COR-L47 (cell line): ENCODE measurements around the gene RIOK3.
"Not testable (repeated sequence)": the region's sequence is repeated elsewhere in the genome, so short reads cannot be mapped to it uniquely, and the experiment has no call there.

Source experiments
- DNase-seq: peaks from one replicate; lab custom pipeline; 2025; lab: John Stamatoyannopoulos, UW

RIOK3 gene

GRCh38 chr18:23451011-23451410, 2.1 kb upstream of the RIOK3 start:
- DNase-seq, result no peak

GRCh38 chr18:23451491-23451890, 1.6 kb upstream of the RIOK3 start:
- DNase-seq, result no peak

- no peak for DNase-seq
Observed at GRCh38 chr18:23452347-23452727, 750 bp upstream of the RIOK3 start.

GRCh38 chr18:23453680-23454058, 582 bp downstream of the RIOK3 start:
- no peak for DNase-seq

GRCh38 chr18:23456835-23457234, 3.7 kb downstream of the RIOK3 start:
- no peak for DNase-seq

DNA sequence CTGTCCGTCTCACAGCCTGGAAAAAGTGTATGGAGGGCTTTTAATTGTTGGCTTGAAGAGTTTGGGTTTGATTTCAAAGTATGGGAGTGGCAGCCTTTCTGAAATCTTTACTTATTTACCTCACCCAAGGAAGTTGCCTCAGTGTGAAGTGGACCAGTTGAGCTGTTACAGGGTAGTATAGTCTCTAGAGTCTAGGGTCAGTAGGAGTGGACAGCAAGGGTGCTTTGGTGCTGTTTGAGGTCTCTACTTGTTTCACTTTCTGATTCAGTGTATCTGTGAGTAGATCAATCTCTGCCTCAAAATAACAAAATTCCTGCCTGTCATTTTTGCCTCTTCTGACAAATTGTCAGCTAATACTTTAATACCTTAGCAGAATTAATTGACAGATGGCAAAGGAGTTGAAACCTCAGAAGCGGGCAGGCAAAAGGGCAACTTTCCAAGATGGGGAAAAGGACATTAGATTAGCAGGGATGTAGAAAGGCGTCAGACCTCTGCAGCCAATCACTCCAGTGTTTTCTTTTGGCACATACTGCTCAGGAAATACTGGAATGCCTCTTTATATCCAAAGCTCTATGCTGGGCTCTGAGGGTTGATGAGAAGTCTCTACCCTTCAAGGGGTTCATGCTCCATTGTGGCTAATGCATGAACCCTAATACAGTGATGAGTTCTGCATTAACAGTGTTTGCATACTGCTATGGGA, 5.9 kb downstream of the RIOK3 start:
- no peak for DNase-seq

DNA sequence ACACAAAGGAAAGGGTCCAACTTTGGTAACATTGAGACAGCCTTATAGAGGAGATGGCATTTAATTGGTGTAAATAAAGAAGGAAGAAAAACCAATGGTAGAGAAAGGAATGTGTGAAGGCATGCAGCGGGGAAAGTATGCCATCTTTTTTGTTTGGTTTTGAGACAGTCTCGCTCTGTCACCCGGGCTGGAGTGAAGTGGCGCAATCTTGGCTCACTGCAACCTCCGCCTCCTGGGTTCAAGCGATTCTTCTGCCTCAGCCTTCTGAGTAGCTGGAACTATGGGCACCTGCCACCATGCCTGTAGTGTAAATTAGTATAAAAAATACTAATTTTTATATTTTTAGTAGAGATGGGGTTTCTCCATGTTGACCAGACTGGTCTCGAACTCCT, 6.4 kb downstream of the RIOK3 start:
- no peak for DNase-seq

- DNase-seq, result no peak
Observed at GRCh38 chr18:23460285-23461273, 7.5 kb downstream of the RIOK3 start.

DNA sequence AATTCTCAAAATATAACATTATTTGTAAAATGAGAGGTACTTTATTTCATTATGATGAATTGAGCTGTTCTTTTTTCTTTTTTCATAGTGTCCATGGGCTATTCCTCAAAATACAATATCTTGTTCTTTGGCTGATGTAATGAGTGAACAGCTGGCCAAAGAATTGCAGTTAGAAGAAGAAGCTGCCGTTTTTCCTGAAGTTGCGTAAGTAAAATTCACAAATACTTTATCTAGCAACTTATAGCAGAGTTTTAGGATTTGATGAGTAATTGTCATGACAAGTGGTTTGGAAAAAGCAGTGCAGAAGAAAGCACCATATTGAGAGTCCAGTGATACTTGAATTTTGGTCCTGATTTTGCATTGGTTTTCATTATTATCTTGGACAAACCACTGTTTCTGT, 9.8 kb downstream of the RIOK3 start:
- no peak for DNase-seq

DNA sequence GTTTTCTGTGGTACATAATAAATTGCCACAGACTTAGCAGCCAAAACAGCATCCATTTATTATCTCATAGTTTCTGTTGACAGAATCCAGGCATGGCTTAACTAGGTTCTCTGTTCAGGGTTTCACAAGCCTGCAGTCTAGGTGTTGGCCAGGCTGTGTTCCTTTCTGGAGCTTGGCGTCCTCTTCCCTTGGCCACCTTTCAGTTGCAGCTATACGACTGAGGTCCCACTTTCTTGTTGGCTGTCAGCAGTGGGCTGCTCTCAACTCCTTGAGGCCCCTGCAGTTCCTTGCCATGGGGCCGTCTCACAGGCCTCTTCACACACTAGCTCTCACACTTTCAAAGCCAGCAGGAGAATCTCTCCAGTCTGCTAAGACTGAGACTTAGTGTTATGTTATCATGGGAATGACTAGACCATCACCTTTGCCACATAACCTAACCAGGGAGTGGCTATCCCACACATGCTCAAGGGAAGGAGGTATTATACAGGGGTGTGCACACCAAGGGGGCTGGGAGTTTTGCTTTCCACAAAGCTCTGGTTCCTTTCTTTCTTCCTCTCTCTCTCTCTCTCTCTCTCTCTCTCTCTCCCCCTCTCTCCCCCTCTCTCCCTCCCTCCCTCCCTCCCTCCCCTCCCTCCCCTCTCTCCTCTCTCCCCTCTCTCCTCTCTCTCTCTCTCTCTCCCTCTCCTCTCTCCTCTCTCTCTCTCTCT, 15.8 kb downstream of the RIOK3 start:
- no peak for DNase-seq

- DNase-seq, result no peak
Observed at GRCh38 chr18:23470620-23471387, 17.7 kb downstream of the RIOK3 start.

DNA sequence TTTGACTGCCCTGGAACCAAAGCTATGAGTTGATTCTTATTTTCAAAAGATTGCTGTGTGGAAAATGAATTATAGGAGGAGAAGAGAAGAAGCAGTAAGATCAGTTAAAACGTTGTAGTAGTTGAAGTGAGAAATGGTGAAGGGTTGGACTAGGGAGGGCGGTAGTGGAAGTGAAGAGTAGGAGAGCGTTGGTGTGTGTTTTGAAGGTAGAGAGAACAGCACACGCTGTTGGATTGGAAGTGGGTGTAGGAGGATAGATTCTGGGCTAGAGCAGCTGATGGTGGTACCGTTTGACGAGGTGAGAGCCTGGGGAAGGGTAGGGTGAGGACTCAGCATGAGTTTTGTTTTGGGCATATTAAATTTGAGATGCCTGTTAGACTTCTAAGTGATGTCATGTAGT, 18.4 kb downstream of the RIOK3 start:
- no peak for DNase-seq

GRCh38 chr18:23479829-23480505, 26.9 kb downstream of the RIOK3 start:
- DNase-seq, result no peak

DNA sequence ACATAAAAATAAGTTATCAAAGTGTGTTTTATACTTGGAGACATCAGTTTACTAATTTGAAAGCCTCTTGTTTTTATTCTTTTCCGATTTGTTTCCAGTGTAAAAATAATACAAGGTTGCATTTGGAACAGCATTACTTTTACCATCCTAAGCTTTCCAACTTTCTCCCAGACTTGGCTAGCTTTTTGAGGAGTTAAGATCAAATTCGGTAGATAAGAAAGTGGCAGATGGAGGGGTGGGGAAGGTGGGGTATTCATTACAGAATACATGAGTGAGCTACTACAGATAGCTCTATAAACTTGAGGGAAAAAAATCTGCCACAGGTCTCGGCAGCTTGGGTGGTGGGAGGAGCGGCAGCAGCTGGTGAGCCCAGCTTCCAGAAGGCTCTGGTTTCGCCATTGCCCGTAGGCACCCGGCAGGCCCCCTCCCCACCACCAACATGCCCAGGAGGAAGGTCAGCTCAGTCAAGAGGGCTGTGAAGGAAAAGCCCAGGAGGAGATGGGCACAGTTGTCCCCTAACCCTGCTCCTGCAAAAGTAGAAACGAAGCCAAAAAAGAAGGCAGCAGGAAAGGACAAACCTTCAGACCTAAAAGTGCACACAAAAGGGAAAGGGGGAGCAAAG, 31.6 kb downstream of the RIOK3 start:
- DNase-seq, result no peak

GRCh38 chr18:23485386-23485785, 32.3 kb downstream of the RIOK3 start:
- no peak for DNase-seq

DNA sequence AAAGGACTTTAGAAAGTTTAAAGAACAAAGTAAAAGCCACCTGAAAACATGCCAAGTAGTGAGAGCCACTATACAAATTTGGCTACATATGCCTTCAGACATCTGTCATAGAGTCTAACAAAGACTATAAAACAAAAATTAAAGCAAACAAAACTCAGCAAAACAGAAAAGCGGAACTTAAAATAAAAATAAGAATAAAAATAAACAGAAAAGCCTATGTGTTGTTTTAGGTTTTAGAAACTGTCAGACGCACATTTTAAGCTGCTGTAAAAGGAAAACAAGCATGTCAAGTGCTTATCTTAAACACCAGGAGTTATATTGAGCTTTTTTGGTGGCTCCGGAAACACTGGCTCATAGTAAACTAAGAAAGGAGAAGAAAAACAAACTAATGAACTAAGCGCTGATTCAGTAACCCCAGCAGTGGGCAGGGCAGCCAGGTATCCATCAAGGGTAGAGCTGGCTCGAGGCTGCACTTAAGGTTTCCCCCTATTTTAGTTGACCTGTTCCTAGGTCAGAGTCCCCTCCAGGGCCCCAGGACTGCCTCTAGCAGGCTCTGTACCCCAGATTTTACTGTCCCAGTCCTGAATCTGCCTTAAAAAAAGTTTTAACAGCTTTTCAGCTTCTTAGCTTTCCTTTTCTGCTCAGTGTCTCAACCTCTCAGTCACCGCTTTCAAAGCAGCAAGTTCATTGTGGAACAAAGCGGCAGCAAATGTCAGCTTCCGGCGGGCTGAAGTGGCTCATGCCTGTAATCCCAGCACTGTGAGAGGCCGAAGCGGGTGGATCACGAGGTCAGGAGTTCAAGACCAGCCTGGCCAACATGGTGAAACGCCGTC, 34.9 kb downstream of the RIOK3 start:
- no peak for DNase-seq

DNA sequence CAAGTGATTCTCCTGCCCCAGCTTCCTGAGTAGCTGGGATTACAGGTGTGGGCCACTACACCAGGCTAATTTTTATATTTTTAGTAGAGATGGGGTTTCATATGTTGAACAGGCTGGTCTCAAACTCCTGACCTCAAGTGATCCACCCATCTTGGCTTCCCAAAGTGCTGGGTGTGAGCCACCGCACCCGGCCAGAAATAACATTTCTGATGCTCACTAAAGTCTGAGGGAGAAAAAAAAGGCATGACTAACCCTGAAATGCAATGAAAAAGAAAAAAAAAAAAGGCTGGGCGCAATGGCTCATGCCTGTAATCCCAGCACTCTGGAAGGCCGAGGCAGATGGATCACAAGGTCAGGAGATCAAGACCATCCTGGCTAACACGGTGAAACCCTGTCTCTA, 36.5 kb downstream of the RIOK3 start:
- DNase-seq, result not testable (repeated sequence)

GRCh38 chr18:23493654-23494053, 40.6 kb downstream of the RIOK3 start:
- no peak for DNase-seq

- DNase-seq, result peak; percentile 15
Observed at GRCh38 chr18:23494992-23495391, 41.9 kb downstream of the RIOK3 start.
